ENCODE results near the gene TRAF6.

The TRAF6 gene

DNA sequence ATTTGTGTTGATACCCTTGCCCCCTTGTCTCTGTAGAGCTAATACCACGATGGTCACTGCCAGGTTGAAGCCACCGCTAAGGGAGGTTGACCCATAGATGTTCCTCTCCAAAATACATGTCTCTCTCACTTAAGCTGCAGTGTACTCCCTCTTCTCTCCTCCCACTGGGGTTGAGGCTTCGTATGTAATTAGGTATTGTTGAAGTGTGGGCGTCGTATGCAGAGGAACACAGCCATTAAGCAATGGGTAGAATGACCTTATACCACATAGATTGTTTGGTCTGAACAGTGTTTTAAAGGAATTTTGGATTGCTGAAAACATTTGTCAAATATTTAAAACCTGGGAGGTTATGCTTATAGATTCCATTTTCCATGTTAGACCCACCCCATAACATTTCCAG is 71.9 kb downstream of the TRAF6 start:
- DNase-seq (ENCODE audit: insufficient read length, low spot score) = no peak
- FAIRE-seq = no peak

DNA sequence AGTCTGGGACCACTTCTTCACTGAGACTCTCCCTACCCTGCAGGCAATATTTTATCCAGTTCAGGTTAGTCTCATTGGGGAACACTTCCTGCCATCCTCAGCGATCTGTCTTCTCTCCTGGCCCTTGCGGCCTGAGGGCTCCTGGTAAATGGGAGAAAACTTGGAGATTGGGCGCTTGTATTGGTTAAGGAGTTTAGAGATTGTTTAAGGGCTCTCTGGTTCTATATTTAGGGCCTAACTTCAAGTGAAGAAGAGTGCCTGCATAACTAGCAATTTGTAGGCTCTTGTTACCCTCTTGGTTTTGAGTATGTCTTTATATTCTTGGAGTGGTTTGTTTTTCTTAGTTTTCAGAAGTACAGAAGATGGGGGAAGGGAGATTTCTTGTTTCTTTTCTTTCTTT is 72.7 kb downstream of the TRAF6 start:
- DNase-seq (ENCODE audit: insufficient read length, low spot score) (no peak), FAIRE-seq (no peak)

Data from GM19239 (cell line).